ENCODE measurements around the gene LRCH3. TPM values are rescaled to one million over a fixed set of nuclear protein-coding genes. Genes with fewer than 3 reads are reported as not detected.

The LRCH3 gene
- total RNA-seq: 100 to 1,000 TPM in 1 of 2 donors, 10 to 100 TPM in 1; 80.2 to 173 TPM
- 43.4 TPM for polyA plus RNA-seq (ENCODE audit: insufficient read depth, low read depth, low replicate concordance)
- long read RNA-seq, donor 1, partial matches to known transcripts: 72 of 74 reads
- long read RNA-seq, donor 1, other reads (novel, unspliced or antisense): 0 of 74 reads
- long read RNA-seq, donor 2, partial matches to known transcripts: 13 of 47 reads
- long read RNA-seq, donor 2, other reads (novel, unspliced or antisense): 34 of 47 reads

DNA sequence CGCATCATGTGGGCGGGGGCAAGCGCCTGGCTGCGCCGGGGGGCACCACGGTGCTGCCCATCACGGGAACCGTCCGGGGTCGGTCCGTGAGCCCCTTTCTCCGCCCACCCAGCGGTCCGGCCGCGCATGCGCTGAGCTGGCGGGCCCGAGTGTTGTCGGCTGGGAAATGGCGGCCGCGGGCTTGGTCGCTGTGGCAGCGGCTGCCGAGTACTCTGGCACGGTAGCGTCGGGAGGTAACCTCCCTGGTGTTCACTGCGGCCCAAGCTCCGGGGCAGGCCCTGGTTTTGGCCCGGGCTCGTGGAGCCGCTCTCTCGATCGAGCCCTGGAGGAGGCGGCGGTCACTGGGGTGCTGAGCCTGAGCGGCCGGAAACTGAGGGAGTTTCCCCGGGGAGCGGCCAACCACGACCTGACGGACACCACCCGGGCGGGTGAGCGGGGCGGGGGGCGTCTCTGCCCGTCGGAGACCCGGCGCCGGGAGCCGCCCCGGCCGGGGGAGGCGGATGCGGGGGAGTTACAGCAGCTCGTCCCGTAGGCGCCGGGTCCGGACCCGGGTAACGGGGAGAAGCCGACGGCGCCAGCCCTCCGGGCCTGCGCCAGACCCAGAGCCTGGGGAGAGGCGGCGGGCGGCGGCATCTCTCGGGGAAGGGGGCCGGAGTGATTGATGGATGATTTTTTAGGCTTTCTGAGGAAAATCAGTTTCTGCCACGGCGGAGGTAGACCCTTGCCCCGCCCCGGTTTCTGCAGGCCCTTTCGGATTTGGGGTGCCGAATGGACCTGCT lies at the start of gene LRCH3:
LRCH3 (plus strand) TSS at position 142 of the 779 bp plus-strand sequence; CDS start at position 167, 25 bp downstream.
- TF ChIP-seq POLR2A (IDR thresholded peaks at IDR 0.05): no peak
- TF ChIP-seq, protein P1, sequence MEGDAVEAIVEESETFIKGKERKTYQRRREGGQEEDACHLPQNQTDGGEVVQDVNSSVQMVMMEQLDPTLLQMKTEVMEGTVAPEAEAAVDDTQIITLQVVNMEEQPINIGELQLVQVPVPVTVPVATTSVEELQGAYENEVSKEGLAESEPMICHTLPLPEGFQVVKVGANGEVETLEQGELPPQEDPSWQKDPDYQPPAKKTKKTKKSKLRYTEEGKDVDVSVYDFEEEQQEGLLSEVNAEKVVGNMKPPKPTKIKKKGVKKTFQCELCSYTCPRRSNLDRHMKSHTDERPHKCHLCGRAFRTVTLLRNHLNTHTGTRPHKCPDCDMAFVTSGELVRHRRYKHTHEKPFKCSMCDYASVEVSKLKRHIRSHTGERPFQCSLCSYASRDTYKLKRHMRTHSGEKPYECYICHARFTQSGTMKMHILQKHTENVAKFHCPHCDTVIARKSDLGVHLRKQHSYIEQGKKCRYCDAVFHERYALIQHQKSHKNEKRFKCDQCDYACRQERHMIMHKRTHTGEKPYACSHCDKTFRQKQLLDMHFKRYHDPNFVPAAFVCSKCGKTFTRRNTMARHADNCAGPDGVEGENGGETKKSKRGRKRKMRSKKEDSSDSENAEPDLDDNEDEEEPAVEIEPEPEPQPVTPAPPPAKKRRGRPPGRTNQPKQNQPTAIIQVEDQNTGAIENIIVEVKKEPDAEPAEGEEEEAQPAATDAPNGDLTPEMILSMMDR (IDR thresholded peaks at IDR 0.05): no peak
- Histone ChIP-seq H3K9me3 (no peaks in the 10 kb centered on the region), H3K27ac (peak within 1 kb of the TSS; percentile 97 to 99), H3K4me1 (no peaks in the 10 kb centered on the region), H3K4me3 (peak within 1 kb of the TSS; percentile 93 to 95), H3K36me3 (ENCODE audit: low read depth, missing control alignments) (no peaks in the 10 kb centered on the region), H3K27me3 (no peaks in the 10 kb centered on the region)
- intact Hi-C loops (cut with DNase I; ENCODE audit: low total_unique reads): no loop called here
- 0 to 3% methylated on average over 6 to 71 of the region's 83 CpGs for WGBS, 2 donors
- peak; percentile 81 for DNase-seq

DNA sequence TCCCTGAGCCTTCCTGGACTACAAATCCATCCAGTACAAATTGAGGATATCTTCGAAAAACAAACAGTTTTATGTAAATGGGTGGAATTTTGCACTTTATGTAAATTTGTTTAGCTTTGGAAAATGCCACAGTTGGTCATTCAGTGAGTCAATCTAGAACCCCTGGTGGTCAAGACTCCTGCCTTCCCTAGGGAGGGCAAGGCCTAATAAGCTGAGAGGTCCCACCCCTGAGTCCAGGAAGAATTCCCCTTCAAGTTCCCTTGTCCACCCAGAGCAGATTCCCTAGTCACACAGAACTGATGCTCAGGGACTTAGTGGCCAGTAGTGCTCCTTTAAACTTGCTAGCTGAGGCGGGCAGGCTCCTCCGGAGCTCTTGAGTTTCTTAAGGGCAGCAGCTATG lies 48.3 kb upstream of the LRCH3 start:
- WGBS, 2 donors: 88 to 92% methylated on average over 2 to 3 of the region's 3 CpGs
- no peaks in the 10 kb centered on the region for H3K36me3 ChIP-seq (ENCODE audit: low read depth, missing control alignments)

DNA sequence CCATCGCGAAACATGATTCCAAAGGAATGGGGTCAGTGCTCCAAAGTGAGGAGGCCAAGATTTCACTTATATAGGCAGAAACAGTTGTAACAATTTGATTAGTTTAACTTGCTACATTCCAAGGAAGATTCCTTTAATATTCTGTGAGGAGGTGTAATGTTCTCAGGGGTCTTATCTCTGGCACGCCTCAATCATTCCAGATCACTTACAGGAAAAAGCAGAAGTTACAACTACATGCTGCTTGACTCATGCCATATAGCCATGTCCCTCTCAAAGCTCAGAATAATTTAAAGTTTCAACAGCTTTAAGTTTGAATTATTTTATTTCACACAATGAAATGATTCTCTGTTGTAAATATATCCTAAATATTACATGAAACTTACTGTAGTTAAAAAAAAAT lies 44.8 kb upstream of the LRCH3 start:
- intact Hi-C loops (cut with DNase I; ENCODE audit: low total_unique reads): no loop called here
- no peaks in the 10 kb centered on the region for H3K36me3 ChIP-seq (ENCODE audit: low read depth, missing control alignments)
- no peaks in the 10 kb centered on the region for H3K27me3 ChIP-seq

More for the DNA sequence above, 48.3 kb upstream of the LRCH3 start:
- TF ChIP-seq POLR2A (IDR thresholded peaks at IDR 0.05): no peak
- TF ChIP-seq, protein P1 (IDR thresholded peaks at IDR 0.05): no peak
- H3K27ac ChIP-seq: no peak overlapping the region
- H3K27me3 ChIP-seq: no peaks in the 10 kb centered on the region
- H3K9me3 ChIP-seq: no peaks in the 10 kb centered on the region
- H3K4me3 ChIP-seq: no peak overlapping the region
- DNase-seq: no peak
- intact Hi-C loops (cut with DNase I; ENCODE audit: low total_unique reads): no loop called here
- peaks cover 8% of the 10 kb centered on the region for H3K4me1 ChIP-seq

DNA sequence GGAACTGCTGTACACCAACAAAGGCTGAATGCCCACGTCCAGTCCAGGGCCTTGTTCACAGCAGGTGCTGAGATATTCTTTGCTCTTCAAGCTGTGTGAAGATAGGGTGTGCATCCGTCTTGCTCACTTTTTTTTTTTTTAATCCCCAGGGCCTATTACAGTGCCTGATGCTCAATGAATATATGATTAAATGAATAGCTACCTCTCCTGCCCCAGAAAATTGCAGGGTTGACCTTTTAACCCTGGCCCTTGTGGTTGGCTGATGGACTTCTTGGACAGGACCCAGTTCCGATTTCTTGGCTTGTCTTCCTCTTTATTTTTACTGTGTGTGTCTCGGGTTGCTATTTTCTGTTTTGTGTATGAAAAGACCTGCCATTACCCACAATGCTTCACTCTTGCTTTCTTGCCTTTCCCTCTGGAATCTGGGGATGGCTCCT lies 44.2 kb upstream of the LRCH3 start:
- Histone ChIP-seq H3K4me3 (no peak overlapping the region), H3K27me3 (no peaks in the 10 kb centered on the region), H3K4me1 (peaks cover 10% of the 10 kb centered on the region), H3K27ac (peak overlapping the region; percentile 31 to 42), H3K36me3 (ENCODE audit: low read depth, missing control alignments) (no peaks in the 10 kb centered on the region), H3K9me3 (no peaks in the 10 kb centered on the region)
- 44 to 77% methylated on average over 4 of the region's 4 CpGs for WGBS, 2 donors
- TF ChIP-seq, protein P1 (IDR thresholded peaks at IDR 0.05): no peak
- TF ChIP-seq POLR2A (IDR thresholded peaks at IDR 0.05): no peak
- intact Hi-C loops (cut with DNase I; ENCODE audit: low total_unique reads): no loop called here
- DNase-seq: no peak

More for the DNA sequence above, 44.8 kb upstream of the LRCH3 start:
- Histone ChIP-seq H3K4me1 (peaks cover 8% of the 10 kb centered on the region), H3K4me3 (no peak overlapping the region), H3K9me3 (no peaks in the 10 kb centered on the region), H3K27ac (peak overlapping the region; percentile 6 to 42)
- DNase-seq: peak; percentile 29
- 44 to 49% methylated on average over 3 of the region's 3 CpGs for WGBS, 2 donors
- TF ChIP-seq, protein P1 (IDR thresholded peaks at IDR 0.05): no peak
- no peak for TF ChIP-seq POLR2A (IDR thresholded peaks at IDR 0.05)

All from testis (tissue), 5 donors.